Dermis microvascular lymphatic vessel endothelial cell (primary cell): ENCODE measurements around the gene ALG9. TPM values are rescaled to one million over a fixed set of nuclear protein-coding genes. Genes with fewer than 3 reads are reported as not detected.

Experiments
- DNase-seq, 2 donors: peaks; one replicate each; pipeline versions ENCODE4 v3.0.0 to v3.0.0-alpha.2; 2010; ENCODE audit warnings: low read depth in 2 of 2
- total RNA-seq: library from RNA; depleted of rRNA; stranded (reverse); fragments of >200 nt; gene quantifications from 2 replicates; pipeline ENCODE4 v1.2.1, GENCODE V29; 2014

ALG9 gene
- total RNA-seq, 1 donor from 2014 or later = 19.5 TPM

DNA sequence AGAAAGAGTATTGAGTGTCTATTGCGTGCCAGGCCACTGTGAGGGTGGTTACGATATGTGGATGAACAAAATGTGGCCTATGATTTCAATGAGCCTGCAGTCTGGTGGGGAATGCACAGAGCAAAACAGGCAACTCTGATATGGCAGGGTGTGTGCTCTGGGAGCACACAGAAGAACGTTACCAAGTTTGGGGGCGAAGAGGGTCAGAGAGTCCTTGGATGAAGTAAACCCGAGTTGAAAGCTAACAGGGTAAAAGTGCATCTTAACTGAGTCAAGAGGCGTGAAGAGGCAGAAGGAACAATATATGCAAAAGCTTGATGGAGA is 8.2 kb upstream of the ALG9 start:
- DNase-seq = no peak

DNA sequence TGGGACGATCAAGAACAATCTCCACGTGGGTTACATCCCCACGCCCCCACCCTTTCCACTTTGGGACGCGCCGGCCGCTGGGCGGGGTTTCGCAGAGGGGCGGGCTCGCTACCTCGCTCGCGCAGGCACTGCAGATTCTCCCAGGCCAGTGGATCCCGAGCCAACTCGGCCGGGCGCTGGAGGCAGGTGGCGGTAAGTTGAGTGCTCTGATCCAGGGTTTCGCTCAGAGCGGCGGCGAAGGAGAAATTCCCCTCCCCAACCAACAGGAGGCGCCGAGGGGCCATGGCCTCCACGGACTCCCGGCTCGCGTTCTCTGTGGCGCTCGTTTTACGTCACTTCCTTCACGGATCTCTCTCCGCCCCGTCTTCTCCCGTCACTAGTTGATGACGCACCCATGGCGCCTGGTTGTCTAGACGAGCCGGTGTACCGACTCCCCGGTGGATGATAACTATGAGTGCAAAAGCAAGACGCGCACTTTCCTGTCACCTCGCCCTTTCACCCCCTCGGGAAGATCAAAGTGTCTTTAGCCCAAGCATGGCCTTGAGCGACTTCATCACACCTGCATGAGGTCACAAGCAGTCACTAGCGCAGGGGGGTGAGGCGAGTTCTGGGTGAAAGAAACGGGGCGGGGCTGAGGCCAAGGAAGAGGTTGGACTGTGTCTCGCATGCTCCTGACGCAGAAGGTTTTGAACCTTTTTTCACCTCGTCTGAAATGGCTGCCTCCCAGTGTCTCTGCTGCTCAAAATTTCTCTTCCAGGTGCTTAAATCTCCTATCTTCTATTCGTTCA is 7.7 kb upstream of the ALG9 start, which contains the start of the genes CFAP68 and FDXACB1:
Gene CFAP68, plus strand, starts transcription at position 693 of the 788 bp plus-strand sequence. Its CDS starts 20 bp downstream, at position 713.
Gene FDXACB1, minus strand, starts transcription at position 317 of the 788 bp plus-strand sequence. Its CDS starts 33 bp downstream, at position 284.
- DNase-seq = peak; percentile 96 to 98

DNA sequence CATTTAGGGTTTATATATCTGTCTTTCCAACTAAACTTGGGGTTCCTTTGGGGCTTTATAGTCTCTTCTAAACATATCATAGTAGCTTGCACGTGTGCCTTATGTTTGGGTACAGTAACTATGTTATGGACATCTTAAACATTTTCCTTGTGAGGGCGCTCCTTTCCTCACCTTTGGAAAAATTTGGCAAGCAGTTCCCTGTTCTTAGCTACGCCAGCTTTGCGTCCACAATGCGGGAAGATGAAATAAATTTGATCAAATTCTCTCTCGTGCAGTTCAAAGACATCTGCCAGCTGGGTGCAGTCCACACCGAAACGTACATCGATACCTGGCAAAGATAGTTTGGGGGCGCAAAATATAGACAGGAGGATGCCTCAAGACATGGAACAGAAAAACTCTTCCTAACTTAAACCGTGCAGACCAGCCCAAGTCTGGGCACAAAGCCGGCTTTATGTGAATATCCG is 7.0 kb upstream of the ALG9 start:
- no peak for DNase-seq

DNA sequence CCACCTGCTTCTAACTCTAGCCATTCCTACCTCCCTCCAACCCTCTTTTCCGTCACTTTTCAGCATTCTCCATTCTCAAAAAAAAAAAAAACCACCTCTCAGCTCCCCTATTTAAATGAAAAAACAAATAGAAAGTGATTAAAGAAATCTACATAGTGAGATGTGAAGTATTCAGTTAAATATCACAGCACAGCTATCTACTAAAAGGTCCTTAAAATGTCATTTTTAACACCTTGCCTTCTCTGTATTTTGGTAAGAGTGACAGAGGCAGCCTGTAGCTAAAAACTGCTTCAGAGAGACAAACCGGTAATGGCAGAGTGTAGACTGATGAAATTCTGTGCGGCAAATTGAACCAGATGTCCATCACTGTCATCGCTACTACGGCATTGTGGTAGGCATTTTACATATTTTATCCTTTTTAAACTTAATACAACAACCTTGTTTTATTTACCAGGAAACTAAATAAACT is 346 bp upstream of the ALG9 start:
- DNase-seq = no peak

DNA sequence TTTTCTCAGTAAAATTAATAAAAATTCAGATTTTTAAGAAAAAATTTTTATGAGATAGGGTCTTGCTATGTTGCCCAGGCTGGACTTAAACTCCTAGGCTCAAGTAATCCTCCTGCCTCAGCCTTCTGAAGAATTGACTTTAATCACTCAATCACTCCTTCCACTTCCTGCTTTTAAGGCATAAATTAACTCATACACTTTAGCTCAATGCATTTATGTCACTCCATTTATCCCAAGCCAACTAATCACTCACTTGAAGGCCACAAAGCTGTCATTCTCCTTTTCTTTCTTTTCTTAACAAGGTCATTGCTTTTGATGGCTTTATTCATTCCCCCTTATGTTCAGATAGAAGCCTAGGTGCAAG is 877 bp downstream of the ALG9 start:
- DNase-seq = no peak

DNA sequence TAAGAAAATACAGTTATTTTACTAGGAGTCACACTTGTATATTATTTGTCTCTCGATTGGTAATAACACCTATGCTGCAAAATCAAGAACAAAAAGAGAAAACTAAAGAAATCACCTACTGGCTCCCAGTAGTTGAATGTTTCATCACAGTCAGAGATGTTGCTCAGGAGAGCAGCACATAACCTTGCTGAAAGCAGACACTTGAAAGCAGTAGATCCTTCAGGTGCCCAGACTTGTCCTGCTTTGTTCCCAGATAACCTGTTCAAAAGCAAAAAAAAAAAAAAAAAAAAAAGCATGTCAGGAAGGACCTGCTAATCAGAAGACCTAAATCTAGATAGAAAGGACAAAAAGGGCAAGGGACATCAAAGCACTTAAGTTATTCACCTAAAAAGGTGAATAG is 1.3 kb downstream of the ALG9 start:
- no peak for DNase-seq

DNA sequence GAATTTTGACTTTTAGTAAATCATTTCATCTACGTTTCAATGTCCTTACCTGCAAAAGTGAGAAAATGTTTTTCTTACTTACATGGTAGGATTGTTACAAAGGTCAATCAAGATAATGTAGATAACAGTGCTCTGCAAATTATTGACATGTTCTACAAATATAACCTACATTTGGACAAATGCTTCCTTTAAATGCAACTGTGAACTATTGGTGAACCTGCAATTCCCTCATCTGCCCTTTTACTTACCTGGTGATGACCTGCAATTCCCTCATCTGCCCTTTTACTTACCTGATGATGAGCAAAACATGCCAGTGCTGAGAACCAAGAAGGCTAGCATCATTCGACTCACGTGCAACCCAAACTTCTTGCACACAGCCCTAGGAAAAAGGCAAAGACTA is 11.1 kb downstream of the ALG9 start:
- no peak for DNase-seq

DNA sequence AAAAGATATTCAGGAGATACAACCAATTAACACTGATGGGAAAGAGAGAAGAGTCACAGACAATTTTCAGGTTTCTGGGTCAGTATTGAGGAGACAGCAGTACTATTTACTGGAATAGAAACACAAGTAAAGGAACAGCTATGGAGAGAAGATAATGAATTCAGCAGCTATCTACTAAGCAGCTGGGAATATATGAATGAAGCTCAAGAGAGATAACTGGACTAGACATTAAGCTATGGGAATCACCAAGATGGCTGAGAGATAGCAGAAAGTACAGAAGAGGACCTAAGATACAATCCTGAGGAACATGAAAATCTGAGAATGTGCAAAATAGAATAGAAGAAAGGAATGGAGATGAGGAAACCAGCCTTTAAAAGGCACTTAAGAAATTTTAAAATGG is 15.9 kb downstream of the ALG9 start:
- no peak for DNase-seq

DNA sequence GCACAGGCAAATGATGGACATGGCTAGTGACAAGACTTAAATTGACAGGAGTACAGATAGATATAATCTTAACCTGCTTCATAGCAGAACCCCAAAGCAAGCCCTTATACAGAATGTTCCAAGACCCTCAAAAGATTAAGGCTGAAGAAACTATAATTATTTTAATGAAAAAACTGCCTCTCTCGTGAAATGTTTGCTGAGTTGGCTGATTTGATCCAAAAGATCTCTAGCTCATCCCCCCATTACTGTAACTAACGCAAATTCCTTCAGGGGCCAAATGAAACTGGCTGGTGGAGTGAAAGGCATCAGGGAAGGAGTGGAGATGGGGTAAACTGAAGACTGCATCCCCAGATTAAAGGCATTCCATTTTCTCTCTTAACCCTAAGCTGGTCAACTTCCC is 19.3 kb downstream of the ALG9 start:
- DNase-seq = no peak

DNA sequence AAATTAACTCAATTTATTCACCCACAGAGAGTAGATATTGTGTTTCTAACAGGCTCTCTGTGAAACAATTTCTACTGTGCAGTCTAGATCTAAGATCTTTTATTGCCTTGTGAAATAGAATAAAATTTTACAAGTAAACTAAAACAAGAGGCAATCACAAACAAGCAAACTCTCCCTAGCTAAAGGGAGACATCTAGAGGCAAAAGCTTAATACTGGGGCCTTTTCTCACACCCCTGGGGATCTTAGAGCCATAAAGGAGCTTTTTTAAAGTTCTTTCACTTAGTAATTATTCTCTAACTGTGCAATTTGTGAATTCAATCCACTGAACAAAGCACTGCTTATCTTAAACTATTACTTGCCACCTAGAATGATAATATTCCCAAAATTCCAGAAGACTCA is 19.7 kb downstream of the ALG9 start:
- peak in 1 of 2 donors; percentile 29 for DNase-seq

DNA sequence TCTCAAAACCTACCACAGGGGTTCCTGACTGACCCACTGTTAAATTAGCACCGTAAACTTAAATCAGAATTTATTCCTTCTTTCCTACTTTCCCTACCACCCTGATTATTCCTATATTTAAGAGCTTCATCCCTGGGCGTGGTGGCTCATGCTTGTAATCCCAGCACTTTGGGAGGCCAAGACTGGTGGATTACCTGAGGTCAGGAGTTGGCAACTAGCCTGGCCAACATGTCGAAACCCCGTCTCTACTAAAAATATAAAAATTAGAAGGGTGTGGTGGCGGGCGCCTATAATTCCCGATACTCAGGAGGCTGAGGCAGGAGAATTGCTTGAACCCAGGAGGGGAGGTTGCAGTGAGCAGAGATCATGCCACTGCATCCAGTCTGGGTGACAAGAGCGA is 20.3 kb downstream of the ALG9 start:
- no peak for DNase-seq

DNA sequence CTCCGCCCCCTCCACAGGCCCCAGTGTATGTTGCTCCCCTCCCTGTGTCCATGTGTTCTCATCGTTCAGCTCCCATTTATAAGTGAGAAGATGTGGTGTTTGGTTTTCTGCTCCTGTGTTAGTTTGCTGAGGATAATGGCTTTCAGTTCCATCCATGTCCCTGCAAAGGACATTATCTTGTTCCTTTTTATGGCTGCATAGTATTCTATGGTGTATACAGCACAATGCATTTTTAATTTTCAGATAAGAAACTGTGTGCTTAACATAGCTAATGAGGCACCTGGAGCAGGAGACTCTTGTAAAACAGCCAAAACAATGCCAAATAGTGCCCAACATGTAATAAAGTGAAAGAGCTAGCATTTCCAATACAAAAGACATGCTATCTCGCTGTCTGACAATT is 21.8 kb downstream of the ALG9 start:
- DNase-seq = no peak

DNA sequence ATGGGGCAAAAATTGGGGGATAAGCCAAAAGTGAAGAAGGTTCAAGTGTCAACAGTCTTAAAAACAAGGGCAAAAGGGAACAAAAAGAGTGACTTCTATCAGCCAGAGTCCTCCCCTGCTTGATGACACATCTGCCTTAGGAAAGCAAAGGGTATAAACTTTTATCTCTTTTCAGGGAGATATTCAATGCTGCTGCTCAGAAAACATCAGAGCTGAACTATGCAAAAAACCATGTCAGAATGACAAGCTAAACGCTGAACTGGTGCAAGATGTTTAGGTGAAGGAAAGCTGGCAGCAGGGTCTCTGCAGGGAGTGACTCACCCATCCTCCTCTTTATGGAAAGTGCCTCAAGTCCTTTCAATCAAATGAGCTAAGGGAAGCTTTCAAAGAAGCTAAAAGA is 24.7 kb downstream of the ALG9 start:
- peak in 1 of 2 donors; percentile 71 for DNase-seq

DNA sequence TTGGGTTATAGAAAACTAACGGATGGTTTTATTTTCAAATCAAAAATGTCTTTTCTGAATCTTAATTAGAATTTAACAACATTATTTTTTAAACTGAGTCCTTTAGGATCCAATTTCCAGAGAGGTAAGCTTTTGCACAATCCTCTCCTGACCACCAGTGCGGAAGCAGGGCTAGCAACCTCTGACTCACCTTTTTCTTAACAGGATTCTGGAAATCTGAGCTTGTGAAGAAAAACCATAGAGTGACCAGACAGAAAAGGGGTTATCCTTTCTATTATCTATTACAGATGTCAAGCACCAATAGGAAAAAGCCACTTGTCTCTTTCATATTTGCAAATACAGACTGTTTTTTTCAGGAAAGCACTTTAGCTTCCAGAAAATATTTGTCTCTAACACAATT is 25.3 kb downstream of the ALG9 start:
- DNase-seq = peak in 1 of 2 donors; percentile 47

DNA sequence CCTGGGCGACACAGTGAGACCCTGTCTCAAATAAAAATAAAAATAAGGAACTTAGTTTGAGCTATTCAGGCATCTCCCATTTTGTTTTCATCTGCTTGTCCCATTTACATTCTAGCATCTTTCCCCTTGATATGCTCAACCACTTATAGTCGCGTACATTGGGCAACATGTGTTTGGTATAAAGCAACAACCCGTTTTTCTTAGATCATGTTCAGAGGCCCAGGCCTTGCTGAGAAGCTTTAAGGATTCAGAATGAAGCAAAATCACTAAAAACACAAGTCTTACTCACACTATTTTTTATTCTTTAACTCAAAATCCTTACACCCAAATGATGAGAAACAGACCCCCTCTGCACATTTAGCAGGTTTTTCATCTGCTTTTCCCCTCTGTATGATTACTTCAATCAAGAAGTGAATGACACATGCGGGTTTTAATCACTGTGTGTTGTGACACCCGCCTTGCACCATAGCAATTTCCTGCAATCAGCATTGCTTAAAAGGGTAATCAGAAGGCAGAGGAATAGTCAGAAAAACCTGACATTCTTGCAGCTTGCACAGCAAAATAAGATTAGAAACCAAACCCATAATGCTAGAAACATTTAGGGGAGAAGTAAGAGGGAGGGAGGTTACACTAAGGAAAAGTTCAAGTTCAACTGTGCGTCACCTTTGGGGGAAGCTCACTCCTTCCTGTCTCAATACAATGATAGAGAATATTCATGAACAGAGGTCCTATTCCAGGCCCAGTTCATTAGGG is 25.9 kb downstream of the ALG9 start:
- DNase-seq = peak in 1 of 2 donors; percentile 23

DNA sequence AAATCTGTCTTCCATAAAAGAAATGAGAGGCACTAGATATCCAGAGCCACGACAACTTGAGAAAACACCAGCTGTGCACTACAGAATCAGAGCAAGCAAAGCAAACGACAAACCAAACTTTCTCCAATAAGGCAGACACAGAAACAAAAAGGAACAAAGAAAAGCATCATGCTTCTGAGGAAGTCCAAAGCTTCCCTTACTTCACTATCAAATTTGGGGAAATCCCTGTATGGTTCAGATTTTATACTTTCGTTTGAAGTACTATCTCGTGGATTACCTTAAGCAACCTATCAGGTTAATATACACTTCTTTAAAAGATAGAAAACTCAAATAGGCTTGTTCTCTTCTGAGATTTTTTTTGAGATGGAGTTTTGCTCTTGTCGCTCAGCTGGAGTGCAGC is 27.7 kb downstream of the ALG9 start:
- no peak for DNase-seq

DNA sequence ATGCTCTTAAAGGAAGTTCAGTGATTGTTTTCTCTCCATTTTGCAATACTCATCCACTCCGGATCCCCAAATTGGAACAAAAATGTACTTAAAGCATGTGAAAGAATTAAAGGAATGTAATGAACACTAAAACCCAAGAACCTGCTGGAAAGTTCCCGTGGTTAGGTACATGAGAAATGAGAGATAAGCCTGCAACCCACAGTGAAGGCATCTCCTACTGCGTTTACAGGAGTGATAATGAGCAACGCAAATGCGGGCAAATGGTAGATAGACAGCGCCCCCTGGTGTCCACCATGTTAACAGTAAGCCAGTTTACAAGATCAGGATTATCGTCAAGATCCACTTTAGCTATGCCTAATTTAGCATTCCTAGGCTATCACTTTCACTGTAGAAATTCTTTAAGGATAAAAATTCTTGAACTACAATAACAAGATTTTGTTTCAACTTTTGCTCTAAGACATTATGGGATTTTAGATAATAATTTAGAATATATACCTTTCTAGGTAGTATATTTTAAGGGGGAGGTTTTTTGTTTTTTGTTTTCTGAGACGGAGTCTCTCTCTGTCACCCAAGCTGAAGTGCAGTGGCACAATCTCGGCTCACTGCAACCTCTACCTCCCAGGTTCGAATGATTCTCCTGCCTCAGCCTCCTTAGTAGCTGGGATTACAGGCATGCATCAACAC is 29.9 kb downstream of the ALG9 start:
- peak; percentile 78 to 86 for DNase-seq

DNA sequence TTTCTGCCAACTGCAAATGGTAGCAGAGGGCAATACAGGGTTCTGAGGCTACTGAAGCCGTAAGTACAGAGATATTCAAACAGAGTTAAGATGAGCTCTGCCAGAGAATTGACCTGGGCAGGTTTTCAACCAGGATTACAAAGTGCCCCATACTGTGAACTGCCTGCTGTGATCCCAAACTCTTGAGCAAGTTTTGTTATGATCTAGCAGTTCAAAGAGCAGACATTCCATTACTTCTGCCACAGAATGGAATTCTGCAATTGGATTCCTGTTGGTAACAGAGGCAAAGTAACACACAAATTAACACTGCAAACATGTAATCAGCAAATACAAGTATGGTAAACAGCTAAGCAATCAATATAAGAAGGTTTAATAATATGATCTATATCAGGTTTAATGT is 31.2 kb downstream of the ALG9 start:
- DNase-seq = no peak

DNA sequence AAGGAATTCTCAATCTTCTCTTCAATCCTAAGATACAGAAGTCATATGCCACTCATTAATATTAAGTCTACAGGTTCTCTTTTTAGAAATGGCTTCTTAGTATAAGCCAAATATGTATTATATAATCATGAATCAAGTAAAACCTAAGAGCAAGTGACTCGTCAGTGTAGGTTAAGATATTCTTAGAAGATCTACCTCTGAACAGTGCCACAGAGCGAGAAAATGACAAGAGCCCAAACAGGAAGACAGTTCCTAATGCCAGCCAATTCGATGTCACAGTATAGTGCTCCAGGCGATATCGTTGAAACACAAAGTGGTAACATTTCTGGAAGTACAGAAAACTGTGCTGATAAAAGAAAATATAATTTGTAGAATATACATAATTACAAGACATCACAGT is 33.3 kb downstream of the ALG9 start:
- DNase-seq = no peak

DNA sequence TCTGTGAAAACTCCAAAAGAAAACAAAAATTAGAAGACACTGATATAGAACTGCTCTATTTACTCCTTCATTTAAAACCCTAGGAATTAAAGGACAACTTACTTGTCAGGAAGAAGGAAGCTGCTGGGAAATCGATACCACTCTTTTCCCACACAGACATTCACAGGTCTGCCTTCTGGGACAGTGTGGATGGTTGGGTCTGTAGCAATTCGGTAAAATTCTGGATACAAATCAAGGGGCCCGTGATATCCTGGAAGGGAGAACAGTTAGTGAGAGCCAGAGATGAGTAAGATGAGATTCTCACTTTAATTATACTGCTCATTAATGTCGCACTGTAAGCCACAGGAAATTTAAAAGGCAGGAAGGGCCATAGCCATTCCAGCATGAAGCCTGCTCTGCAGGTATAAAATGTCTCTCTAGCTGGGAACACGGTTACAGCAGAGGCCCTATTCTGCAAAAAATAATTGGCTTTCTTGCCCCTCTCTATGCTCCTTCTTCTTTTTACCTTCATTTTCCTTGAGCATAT is 34.0 kb downstream of the ALG9 start:
- DNase-seq = no peak

DNA sequence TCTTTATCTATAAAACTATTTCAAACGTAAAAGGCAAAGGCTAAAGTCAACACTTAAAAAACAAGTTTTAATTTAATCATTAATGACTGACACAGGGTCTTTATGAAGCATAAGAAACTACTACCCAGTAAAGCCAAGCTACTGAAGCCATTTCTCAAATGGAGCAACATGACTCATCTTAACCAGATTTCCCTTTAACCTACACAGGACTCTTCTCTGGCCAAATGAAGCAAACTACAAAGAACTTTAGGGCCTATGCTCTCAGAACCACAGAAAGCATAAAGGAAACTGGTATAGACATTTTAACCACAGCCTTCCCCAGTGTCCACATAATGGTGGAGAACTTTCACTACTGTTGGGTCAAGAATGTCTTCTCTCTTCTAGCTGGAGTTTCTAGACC is 34.7 kb downstream of the ALG9 start:
- DNase-seq = no peak

DNA sequence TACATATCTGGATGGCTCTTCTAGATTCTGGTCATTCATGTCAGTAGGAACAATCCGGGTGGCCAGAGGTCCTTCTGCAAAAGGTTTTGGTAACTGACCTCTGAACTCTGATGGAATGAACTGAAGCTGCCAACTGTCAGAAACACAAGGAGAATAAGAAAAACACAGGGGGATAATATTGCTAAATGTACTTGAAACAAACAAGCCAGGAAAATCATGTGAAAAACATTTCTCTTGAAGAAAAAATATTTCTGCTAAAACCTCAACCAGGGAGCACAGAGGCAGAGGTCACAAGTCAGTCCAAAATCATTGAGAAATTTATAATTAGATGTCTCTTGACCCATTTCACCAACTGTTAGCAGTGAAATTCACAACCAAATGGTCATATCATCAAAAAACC is 35.2 kb downstream of the ALG9 start:
- no peak for DNase-seq
